Colonic mucosa (tissue), 4 donors: ENCODE data around the gene KCNH4. TPM values are rescaled to one million over a fixed set of nuclear protein-coding genes. Genes with fewer than 3 reads are reported as not detected.

ENCODE experiments used
- DNase-seq: peaks from one replicate; pipeline ENCODE4 v3.0.0-alpha.2; 2020
- H3K27ac ChIP-seq: fragments of 200-600 bp; one replicate; pipeline ENCODE4 v1.8.0; 2021
- H3K27me3 ChIP-seq: fragments of 200-600 bp; one replicate; pipeline ENCODE4 v1.8.0; 2021
- H3K36me3 ChIP-seq: fragments of 200-600 bp; one replicate; pipeline ENCODE4 v1.8.0; 2021
- H3K4me1 ChIP-seq: fragments of 200-600 bp; one replicate; pipeline ENCODE4 v1.8.0; 2021; ENCODE audit warnings: mild to moderate bottlenecking
- H3K4me3 ChIP-seq: fragments of 200-600 bp; one replicate; pipeline ENCODE4 v1.8.0; 2021
- H3K9ac ChIP-seq, 2 donors: one replicate each; pipeline ENCODE4 v1.7.0; 2013; ENCODE audit warnings: control low read depth in 2 of 2, low read depth in 2 of 2, low read length in 2 of 2
- H3K9me3 ChIP-seq: fragments of 200-600 bp; one replicate; pipeline ENCODE4 v1.8.0; 2021
- CTCF ChIP-seq: fragments of 200-600 bp; IDR thresholded peaks from one replicate; pipeline ENCODE4 v1.8.0; 2022; ENCODE audit warnings: antibody characterized with exemption, mild to moderate bottlenecking
- intact Hi-C: fragments of 100-400 bp; cut with DNase I; formaldehyde crosslinking; loops from one replicate; pipeline ENCODE4 v1.14.1; 2022
- total RNA-seq, 2 donors: library from RNA; stranded (reverse); fragmentation: NEBNext Ultra II Directional in 1 of 2; extraction: Animal tissue kit (Norgen Biotek cat#: 25700) in 1 of 2; gene quantifications; one replicate each; pipeline ENCODE4 v1.2.1, GENCODE V29; 2021
- donor health status: healthy.
- donor health status: DM: no; HTN: no; CAD: no.
- donor health status: DM: no; HTN: no; CAD: no.

KCNH4 gene
- total RNA-seq, 2 donors from 2014 or later, result 0.07 TPM; not detected in 1

- H3K27me3 ChIP-seq, result no peaks in the 10 kb centered on the region
- no peak overlapping the region for H3K9ac ChIP-seq
- no peak overlapping the region for H3K27ac ChIP-seq
- H3K4me3 ChIP-seq, result no peak overlapping the region
- DNase-seq, result peak; percentile 89
- no peaks in the 10 kb centered on the region for H3K9me3 ChIP-seq
- peak; percentile 86 for TF ChIP-seq CTCF
- intact Hi-C loops, result loop anchor here (5.0 kb wide), 2 partner anchors 50 to 90 kb away; no protein-coding TSS in a partner anchor
- H3K4me1 ChIP-seq, result peaks cover 13% of the 10 kb centered on the region
- H3K36me3 ChIP-seq, result no peaks in the 10 kb centered on the region
These were observed 64.1 kb downstream of the KCNH4 start for GRCh38 chr17:42116705-42117396.

- peaks cover 15% of the 10 kb centered on the region for H3K4me1 ChIP-seq
- intact Hi-C loops, result loop anchor here (2.0 kb wide), 1 partner anchor 149 kb away; no protein-coding TSS in a partner anchor
- no peaks in the 10 kb centered on the region for H3K27me3 ChIP-seq
- no peaks in the 10 kb centered on the region for H3K36me3 ChIP-seq
- no peak overlapping the region for H3K27ac ChIP-seq
- no peak overlapping the region for H3K4me3 ChIP-seq
- DNase-seq, result no peak
- H3K9me3 ChIP-seq, result no peaks in the 10 kb centered on the region
- no peak for TF ChIP-seq CTCF
- H3K9ac ChIP-seq, result no peak overlapping the region
These were observed 66.8 kb downstream of the KCNH4 start for GRCh38 chr17:42114118-42114517.

- no peaks in the 10 kb centered on the region for H3K36me3 ChIP-seq
- no peak for TF ChIP-seq CTCF
- DNase-seq, result no peak
- H3K27ac ChIP-seq, result peak overlapping the region; percentile 91
- peak overlapping the region; percentile 48 to 91 for H3K9ac ChIP-seq
- intact Hi-C loops, result loop anchor here (2.0 kb wide), 1 partner anchor 149 kb away; no protein-coding TSS in a partner anchor
- peaks cover 15% of the 10 kb centered on the region for H3K4me1 ChIP-seq
- H3K27me3 ChIP-seq, result no peaks in the 10 kb centered on the region
- H3K9me3 ChIP-seq, result no peaks in the 10 kb centered on the region
- no peak overlapping the region for H3K4me3 ChIP-seq
These were observed 67.5 kb downstream of the KCNH4 start for GRCh38 chr17:42113293-42114069.

GRCh38 chr17:42112552-42113176 lies 68.3 kb downstream of the KCNH4 start, which contains the start of gene DHX58:
DHX58 (minus strand) TSS chr17:42112714; CDS start chr17:42111892, 822 bp downstream.
- no peak for TF ChIP-seq CTCF
- Histone ChIP-seq H3K36me3 (no peaks in the 10 kb centered on the region), H3K9ac (peak within 1 kb of the TSS; percentile 81 to 91), H3K4me1 (peaks cover 15% of the 10 kb centered on the region), H3K27me3 (no peaks in the 10 kb centered on the region), H3K4me3 (peak within 1 kb of the TSS; percentile 42), H3K27ac (peak within 1 kb of the TSS; percentile 91), H3K9me3 (no peaks in the 10 kb centered on the region)
- intact Hi-C loops, result no loop called here
- peak; percentile 85 for DNase-seq

GRCh38 chr17:42111871-42112551 lies 68.9 kb downstream of the KCNH4 start:
- peak; percentile 59 for DNase-seq
- peak overlapping the region; percentile 42 for H3K4me3 ChIP-seq
- intact Hi-C loops, result no loop called here
- H3K27me3 ChIP-seq, result no peaks in the 10 kb centered on the region
- H3K36me3 ChIP-seq, result no peaks in the 10 kb centered on the region
- no peak for TF ChIP-seq CTCF
- no peaks in the 10 kb centered on the region for H3K9me3 ChIP-seq
- peaks cover 15% of the 10 kb centered on the region for H3K4me1 ChIP-seq
- peak overlapping the region; percentile 81 to 91 for H3K9ac ChIP-seq
- peak overlapping the region; percentile 91 for H3K27ac ChIP-seq
